Measurements from ENCODE around the gene KLHL29.

DNA sequence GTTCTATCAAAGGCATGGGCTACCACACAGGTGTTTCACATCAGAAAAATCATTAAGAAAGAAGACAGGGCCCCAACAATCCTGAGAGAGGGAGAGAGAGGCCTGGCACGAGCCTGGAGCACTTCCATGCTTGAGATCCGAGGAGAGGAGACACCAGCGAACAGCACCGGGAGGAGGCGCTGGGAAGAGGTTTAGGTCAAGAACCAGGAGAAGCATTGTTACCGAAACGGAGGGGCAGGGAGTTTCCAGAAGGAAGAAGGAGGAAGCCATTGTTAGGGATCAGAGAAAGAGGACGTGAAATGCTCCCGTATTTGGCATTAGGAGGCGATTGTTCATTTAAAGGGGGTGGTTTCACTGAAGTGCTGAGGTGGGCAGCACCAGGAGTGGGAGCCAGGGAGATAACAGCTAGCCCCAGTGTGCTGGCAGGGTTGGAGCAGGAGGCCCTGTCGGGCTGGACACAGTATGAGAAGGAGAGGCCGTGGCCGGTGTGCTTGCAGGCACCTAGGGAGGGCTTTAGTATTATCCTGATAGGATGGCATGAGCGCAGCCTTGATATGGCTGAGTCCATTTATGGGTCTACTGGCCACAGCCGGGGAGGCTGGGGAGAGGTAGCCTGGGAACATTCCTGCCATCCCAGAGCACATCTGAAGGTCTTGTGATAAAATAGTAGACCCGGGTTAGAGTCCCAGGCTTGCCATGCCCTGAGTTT lies 244.9 kb downstream of the KLHL29 start:
- TF ChIP-seq CTCF (IDR thresholded peaks at IDR 0.05) (no peak), EZH2 (IDR thresholded peaks at IDR 0.05; ENCODE audit: borderline replicate concordance, insufficient read depth, low read depth, low read length, poor library complexity, severe bottlenecking) (no peak)

Measured in B cell (primary cell).